Islet precursor cell (in vitro differentiated cells): ENCODE measurements around the gene GIPC3.
"Not testable (repeated sequence)": the region's sequence is repeated elsewhere in the genome, so short reads cannot be mapped to it uniquely, and the experiment has no call there.

ENCODE experiments used
- DNase-seq: peaks from one replicate; pipeline ENCODE4 v3.0.0-alpha.2; 2018

Gene GIPC3

GRCh38 chr19:3576696-3577443, 8.4 kb upstream of the GIPC3 start:
- peak; percentile 86 for DNase-seq

DNA sequence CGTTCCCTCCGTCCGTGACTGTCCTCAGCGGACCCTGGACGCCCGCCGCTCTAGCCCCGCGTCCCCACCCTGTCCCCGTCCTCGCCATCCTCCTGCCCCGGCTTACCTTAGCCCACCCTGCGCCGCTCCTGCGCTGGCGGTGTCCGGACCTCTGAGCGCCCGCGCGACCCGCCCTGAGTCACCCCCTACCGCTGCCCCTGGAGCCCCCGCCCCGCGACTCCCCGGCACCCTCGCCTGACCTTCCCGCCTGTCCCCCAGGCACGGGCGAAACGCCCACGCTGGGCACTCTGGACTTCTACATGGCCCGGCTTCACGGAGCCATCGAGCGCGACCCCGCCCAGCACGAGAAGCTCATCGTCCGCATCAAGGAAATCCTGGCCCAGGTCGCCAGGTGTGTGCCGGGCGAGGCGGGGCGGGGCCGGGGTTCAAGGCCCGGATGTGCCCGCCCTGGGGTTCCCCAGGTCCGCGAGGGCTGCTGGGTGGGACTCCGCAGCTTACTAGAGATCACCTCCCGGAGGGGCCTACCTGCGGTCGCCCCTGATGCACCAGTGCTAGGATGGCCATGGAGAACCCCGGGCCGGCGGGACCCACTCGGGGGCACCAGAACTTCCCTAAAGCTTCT, 7.4 kb upstream of the GIPC3 start:
- no peak for DNase-seq

DNA sequence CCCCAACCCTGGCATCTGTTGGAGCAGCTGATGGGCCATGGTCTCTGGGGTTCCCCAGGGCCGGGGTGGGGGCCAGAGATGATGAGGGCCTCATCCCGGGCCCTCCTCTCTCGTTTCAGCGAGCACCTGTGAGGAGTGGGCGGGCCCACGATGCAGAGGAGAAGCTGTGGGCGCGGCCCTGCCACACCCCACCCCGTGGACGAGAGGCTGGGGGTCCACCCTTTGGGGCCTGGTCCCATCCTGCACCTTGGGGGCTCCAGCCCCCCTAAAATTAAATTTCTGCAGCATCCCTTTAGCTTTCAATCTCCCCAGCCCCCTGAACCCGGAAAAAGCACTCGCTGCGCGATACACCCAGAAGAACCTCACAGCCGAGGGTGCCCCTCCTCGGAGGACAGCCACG, 6.9 kb upstream of the GIPC3 start:
- DNase-seq = no peak

GRCh38 chr19:3580156-3580934, 4.9 kb upstream of the GIPC3 start:
- peak; percentile 78 for DNase-seq

GRCh38 chr19:3581792-3582191, 3.5 kb upstream of the GIPC3 start:
- DNase-seq = not testable (repeated sequence)

GRCh38 chr19:3584036-3584802, 1.1 kb upstream of the GIPC3 start:
- DNase-seq = not testable (repeated sequence)

GRCh38 chr19:3586127-3586626, 899 bp downstream of the GIPC3 start:
- DNase-seq = no peak

GRCh38 chr19:3586707-3587346, 1.5 kb downstream of the GIPC3 start:
- no peak for DNase-seq

DNA sequence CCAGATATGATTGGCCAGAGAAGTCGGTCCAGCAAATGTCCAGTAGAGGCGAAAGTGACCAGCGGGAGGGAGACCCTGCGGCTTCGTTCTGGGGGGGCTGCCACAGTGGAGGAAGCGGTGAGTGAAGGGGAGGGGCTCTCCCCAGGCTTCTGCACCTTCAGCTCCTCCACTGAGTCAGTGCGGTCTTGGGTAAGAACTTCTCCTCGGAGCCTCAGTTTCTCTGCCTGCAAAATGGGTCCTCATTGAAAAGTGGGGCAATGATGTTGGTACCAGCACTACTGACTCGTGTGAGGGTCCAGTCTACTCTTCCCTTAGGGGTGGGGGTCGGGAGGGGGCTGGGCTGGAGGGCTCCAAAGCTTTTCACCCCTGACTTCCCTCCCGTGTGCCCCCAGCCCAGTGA, 4.2 kb downstream of the GIPC3 start:
- no peak for DNase-seq

- DNase-seq = no peak
Measured at GRCh38 chr19:3589949-3590348, 4.7 kb downstream of the GIPC3 start.

GRCh38 chr19:3590991-3591659, 5.8 kb downstream of the GIPC3 start:
- no peak for DNase-seq

DNA sequence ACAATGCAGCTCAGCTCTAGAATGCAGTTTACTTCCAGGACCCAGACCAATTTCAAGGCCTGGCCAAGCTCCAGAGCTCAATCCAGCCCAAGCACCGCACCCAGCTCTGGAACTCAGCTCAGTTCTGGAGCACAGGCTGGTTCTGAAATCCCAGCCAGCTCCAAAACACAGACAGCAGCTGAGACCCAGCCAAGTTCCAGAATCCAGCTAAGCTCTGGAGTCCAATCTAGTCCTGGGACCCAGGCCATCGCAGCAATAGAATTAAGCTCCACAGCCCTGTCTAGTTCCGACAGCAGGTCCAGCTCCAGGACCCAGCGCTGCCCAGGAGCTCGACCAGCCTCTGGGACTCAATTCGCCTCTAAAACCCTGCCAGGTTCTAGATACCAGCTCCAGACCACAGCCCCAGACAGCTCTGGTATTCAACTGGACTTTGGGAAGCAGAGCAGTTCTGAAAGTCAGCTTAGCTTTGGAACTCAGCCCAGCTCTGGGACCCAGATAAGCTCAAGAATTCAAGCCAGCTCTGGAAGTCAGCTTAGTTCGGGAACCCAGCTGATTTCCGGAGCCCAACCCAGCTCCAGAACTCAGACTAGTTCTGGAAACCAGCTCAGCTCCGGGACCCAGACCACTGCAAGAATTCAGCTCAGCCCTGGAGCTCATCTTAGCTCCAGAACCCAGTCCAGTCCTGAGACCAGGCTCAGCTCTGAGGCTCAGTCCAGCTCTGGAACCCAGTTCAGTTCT, 6.8 kb downstream of the GIPC3 start:
- DNase-seq = no peak

GRCh38 chr19:3593156-3593555, 7.9 kb downstream of the GIPC3 start:
- DNase-seq = no peak

DNA sequence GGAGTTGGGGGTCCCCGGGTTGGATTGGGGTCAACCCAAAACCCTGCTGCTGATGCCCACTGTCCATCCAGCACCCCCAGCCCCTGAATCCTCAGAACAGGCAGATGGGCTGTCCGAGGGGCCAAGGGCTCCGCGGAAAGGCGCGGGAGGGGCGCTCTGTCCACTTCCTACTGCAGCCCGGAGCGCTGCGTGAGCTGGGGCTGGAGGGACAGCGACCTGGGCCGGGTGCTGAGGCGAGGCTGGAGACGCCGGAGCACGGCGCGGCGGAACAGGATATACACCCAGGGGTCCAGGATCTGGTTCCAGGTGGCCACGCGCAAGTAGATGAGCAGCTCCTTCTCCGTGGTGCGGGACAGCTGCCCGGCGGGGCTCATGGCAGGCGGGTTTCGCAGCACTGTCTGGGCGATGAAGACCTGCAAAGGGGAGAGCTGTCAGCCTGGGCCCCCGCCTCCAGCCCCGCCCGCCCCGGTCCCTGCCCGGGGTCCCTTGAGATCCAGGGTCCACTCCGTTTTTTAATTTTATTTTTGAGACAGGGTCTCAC, 10.3 kb downstream of the GIPC3 start:
- DNase-seq = no peak

DNA sequence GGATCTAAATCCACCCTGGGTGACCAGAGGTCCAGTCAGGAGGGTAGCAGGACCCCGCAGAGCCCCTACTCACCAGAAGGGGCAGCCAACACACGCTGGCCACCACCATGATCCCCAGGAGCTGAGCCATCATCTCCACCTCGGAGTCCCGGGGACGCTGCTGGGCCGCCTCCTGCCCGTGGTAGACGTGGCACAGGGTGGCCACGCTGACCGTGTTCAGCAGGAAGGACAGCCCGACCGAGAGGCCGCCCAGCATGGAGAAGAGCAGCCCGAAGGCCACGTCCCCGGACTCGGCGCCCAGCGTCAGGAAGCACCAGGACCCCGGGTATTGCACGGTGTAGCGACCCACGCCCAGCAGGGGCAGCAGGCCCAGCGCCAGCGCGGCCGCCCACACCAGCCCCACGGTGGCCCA, 14.5 kb downstream of the GIPC3 start:
- no peak for DNase-seq

DNA sequence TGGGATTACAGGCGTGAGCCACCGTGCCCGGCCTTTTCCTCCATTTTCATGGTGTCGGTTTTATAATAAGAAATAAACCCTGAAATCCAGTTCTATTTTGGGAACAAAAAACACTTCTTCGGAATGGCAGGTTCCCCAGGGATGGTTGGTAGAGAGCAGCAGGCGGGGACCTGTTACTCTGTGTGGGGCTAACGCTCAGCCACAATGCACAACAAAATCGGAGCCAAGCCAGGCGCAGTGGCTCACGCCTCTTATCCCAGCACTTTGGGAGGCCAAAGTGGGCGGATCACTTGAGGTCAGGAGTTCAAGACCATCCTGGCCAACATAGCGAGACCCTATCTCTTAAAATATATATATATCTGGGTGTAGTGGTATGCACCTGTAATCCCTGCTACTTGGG, 15.7 kb downstream of the GIPC3 start:
- no peak for DNase-seq

DNA sequence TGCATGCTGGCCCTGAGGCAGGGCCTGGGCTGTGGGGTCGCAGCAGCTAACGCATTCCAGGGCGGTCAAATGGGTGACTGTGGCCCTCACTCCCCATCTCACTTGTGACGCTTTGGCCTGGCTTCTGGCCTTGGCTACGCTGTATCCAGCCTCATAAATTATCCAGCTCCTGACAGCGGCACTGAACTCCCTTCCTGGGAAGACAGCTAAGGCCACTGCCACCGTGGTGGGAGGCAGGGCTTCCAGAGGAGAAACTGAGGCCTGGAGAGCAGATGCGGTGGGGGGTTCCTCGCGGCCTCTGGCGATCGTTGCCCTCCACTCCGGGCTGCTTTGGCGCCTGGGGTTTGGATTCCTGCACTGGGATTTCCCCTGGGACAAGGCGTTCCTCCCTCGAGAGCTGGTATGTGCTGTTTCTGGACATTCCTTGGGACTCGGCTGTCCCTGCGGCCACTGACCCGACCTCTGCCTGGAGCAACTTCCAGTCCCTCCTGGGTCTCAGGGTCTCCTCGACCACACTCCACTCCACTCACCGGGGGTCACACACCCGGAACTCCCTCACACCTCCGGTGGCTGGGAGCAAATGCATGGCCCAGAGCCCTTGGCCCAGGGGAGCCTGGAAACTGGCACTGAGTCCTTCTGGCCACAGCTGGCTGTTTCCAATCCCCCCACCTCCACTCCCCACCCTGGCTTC, 18.0 kb downstream of the GIPC3 start:
- peak; percentile 71 for DNase-seq

GRCh38 chr19:3604227-3604986, 19.1 kb downstream of the GIPC3 start:
- no peak for DNase-seq

GRCh38 chr19:3604987-3605343, 19.7 kb downstream of the GIPC3 start:
- DNase-seq = no peak
